Activated naive CD4-positive, alpha-beta T cell treated with anti-CD3 and anti-CD28 coated beads, Interleukin-2, amount 50 U/mL, for 72 hours (primary cell): ENCODE measurements around the gene VOPP1. TPM values are rescaled to one million over a fixed set of nuclear protein-coding genes. Genes with fewer than 3 reads are reported as not detected.

Experiments
- ATAC-seq, 2 donors: fragments of 150-1000 bp; cut with Tn5 transposase; 2 replicates each; pipeline ENCODE4 v1.10.0; 2021; ENCODE audit warnings: mild to moderate bottlenecking in 2 of 2, moderate library complexity in 2 of 2
- DNase-seq, 2 donors: peaks; one replicate each; pipeline ENCODE4 v3.0.0; 2021 to 2022; ENCODE audit warnings: low spot score in 2 of 2
- H3K27ac Mint-ChIP-seq, 2 donors: one replicate each; pipeline ENCODE4 v1.8.0; 2022; ENCODE audit warnings: mild to moderate bottlenecking in 2 of 2, mixed read lengths in 2 of 2
- H3K36me3 Mint-ChIP-seq, 2 donors: one replicate each; pipeline ENCODE4 v1.8.0; 2022; ENCODE audit warnings: mixed read lengths in 2 of 2
- H3K9me3 Mint-ChIP-seq, 2 donors: one replicate each; pipeline ENCODE4 v1.8.0; 2022; ENCODE audit warnings: mixed read lengths in 2 of 2
- total RNA-seq, 2 donors: library from RNA; stranded (reverse); gene quantifications; one replicate each; pipeline ENCODE4 v1.2.3, GENCODE V29; 2022

The VOPP1 gene
- total RNA-seq, 2 donors from 2014 or later = 52.0 to 124 TPM

DNA sequence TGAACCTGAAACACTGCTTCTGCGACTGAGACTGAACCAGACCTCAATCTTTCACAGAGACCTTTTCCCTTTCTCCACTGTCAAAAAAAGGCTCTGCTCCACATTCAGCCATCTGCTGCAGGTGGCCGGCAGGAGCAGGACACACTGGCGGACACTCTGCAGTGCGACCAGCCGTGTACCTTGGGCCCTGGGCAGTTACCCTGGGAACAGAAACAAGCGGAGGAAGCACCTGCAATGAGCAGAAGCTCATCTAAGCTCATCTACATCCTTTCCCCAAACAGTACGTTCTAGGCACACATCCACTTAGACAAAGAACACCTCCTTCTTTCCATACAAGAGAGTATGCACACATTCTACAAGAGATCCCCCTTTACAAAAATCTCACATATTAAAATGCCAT, 22.8 kb downstream of the VOPP1 start:
- H3K27ac Mint-ChIP-seq = peak overlapping the region in 1 of 2 donors; percentile 73
- DNase-seq = no peak
- peaks cover 4 to 22% of the 10 kb centered on the region in 2 donors for H3K36me3 Mint-ChIP-seq
- no peaks in the 10 kb centered on the region for H3K9me3 Mint-ChIP-seq
- ATAC-seq = no peak

GRCh38 chr7:55548295-55548731, 24.0 kb downstream of the VOPP1 start:
- no peak overlapping the region for H3K27ac Mint-ChIP-seq

GRCh38 chr7:55546814-55547213, 25.5 kb downstream of the VOPP1 start:
- Mint-ChIP-seq H3K36me3 (peaks cover 16 to 27% of the 10 kb centered on the region in 2 donors), H3K9me3 (peaks cover 0 to 8% of the 10 kb centered on the region in 2 donors), H3K27ac (no peak overlapping the region)
- DNase-seq = no peak
- peak; percentile 87 to 93 for ATAC-seq

More at GRCh38 chr7:55548295-55548731, 24.0 kb downstream of the VOPP1 start:
- Mint-ChIP-seq H3K36me3 (peaks cover 15 to 23% of the 10 kb centered on the region in 2 donors), H3K9me3 (peaks cover 0 to 8% of the 10 kb centered on the region in 2 donors)
- DNase-seq (no peak), ATAC-seq (no peak)

GRCh38 chr7:55545496-55545895, 26.8 kb downstream of the VOPP1 start:
- DNase-seq (no peak), ATAC-seq (peak in 1 of 2 donors; percentile 19)
- H3K27ac Mint-ChIP-seq = peak overlapping the region in 1 of 2 donors; percentile 44
- H3K9me3 Mint-ChIP-seq = peaks cover 0 to 8% of the 10 kb centered on the region in 2 donors
- peaks cover 16 to 29% of the 10 kb centered on the region in 2 donors for H3K36me3 Mint-ChIP-seq

- ATAC-seq (no peak), DNase-seq (no peak)
- H3K27ac Mint-ChIP-seq = no peak overlapping the region
- H3K36me3 Mint-ChIP-seq = peaks cover 16 to 51% of the 10 kb centered on the region in 2 donors
- H3K9me3 Mint-ChIP-seq = peaks cover 0 to 8% of the 10 kb centered on the region in 2 donors
Measured at GRCh38 chr7:55540226-55540858, 32.0 kb downstream of the VOPP1 start.

GRCh38 chr7:55539380-55539779, 32.9 kb downstream of the VOPP1 start:
- Mint-ChIP-seq H3K9me3 (peaks cover 0 to 8% of the 10 kb centered on the region in 2 donors), H3K36me3 (peaks cover 12 to 44% of the 10 kb centered on the region in 2 donors), H3K27ac (no peak overlapping the region)
- DNase-seq (no peak), ATAC-seq (no peak)

GRCh38 chr7:55538538-55538937, 33.8 kb downstream of the VOPP1 start:
- Mint-ChIP-seq H3K36me3 (peaks cover 4 to 35% of the 10 kb centered on the region in 2 donors), H3K9me3 (no peaks in the 10 kb centered on the region), H3K27ac (peak overlapping the region in 1 of 2 donors; percentile 24)
- ATAC-seq (no peak), DNase-seq (no peak)

- no peak for ATAC-seq
Measured at GRCh38 chr7:55537458-55537990, 34.8 kb downstream of the VOPP1 start.

GRCh38 chr7:55536619-55537457, 35.5 kb downstream of the VOPP1 start:
- no peaks in the 10 kb centered on the region for H3K9me3 Mint-ChIP-seq
- DNase-seq (no peak), ATAC-seq (no peak)
- H3K36me3 Mint-ChIP-seq = peaks cover 0 to 39% of the 10 kb centered on the region in 2 donors
- peak overlapping the region; percentile 30 to 95 for H3K27ac Mint-ChIP-seq

More at GRCh38 chr7:55537458-55537990, 34.8 kb downstream of the VOPP1 start:
- Mint-ChIP-seq H3K36me3 (peaks cover 0 to 34% of the 10 kb centered on the region in 2 donors), H3K27ac (peak overlapping the region in 1 of 2 donors; percentile 30), H3K9me3 (no peaks in the 10 kb centered on the region)
- no peak for DNase-seq

GRCh38 chr7:55535617-55536016, 36.7 kb downstream of the VOPP1 start:
- DNase-seq = no peak
- no peak for ATAC-seq
- Mint-ChIP-seq H3K27ac (peak overlapping the region; percentile 82 to 95), H3K36me3 (peaks cover 3 to 51% of the 10 kb centered on the region in 2 donors), H3K9me3 (no peaks in the 10 kb centered on the region)

DNA sequence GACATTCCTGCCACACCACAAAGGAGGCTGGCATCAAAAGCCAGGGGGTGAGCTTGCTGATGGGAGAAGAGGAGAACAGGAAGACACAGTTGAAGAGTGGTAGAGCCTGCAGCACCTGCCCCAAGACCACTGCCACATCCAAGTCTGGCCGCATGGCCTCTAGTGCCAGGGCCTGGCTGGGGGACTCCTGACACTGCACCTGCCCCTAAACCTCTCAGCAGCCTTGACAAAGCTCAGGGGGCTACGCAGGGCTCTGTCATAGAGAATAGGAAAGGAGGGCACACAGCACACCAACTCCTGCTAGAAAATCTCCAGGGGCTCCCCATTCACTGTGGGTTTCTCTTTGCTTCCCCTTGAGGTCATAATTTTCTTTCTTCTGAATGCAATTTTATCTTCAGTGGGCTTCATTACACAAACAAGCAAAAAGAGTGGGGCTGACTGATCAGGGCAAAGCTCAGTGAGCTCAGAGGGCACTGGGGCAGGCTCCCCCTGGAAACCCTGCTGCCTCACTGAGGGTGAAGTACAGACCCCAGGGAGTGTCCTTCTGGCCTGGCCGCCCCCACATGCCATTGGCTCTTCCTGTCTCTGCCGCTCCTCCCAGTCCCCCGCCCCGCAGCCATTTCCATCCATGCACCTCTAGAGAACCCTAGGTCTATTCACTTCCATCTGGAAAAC, 37.2 kb downstream of the VOPP1 start:
- no peak for DNase-seq
- ATAC-seq = no peak
- Mint-ChIP-seq H3K27ac (peak overlapping the region; percentile 95 to 100), H3K9me3 (no peaks in the 10 kb centered on the region), H3K36me3 (peaks cover 6 to 51% of the 10 kb centered on the region in 2 donors)

- Mint-ChIP-seq H3K9me3 (no peaks in the 10 kb centered on the region), H3K27ac (peak overlapping the region; percentile 95 to 100), H3K36me3 (peaks cover 6 to 56% of the 10 kb centered on the region in 2 donors)
- DNase-seq (peak; percentile 78 to 91), ATAC-seq (peak; percentile 74 to 76)
Measured at GRCh38 chr7:55534262-55534915, 37.9 kb downstream of the VOPP1 start.

DNA sequence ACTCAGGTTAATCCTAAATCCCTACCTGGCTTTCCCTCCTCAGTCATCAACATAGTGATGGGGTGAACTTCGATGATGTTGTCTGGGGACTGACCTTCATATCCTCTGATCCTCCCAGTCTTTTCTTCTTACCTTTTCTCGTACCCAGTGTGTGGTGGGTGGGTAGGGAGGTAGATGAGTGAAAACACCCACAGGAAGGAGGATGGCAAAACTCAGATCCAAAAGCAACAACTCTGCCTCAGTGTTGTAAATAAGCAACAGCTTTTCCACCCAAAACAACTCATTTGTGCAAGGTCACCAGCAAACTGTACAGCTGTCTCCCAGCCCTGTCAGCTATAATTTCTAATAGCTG, 38.6 kb downstream of the VOPP1 start:
- ATAC-seq = no peak
- Mint-ChIP-seq H3K36me3 (peaks cover 6 to 62% of the 10 kb centered on the region in 2 donors), H3K27ac (peak overlapping the region; percentile 95 to 100), H3K9me3 (no peaks in the 10 kb centered on the region)
- no peak for DNase-seq

DNA sequence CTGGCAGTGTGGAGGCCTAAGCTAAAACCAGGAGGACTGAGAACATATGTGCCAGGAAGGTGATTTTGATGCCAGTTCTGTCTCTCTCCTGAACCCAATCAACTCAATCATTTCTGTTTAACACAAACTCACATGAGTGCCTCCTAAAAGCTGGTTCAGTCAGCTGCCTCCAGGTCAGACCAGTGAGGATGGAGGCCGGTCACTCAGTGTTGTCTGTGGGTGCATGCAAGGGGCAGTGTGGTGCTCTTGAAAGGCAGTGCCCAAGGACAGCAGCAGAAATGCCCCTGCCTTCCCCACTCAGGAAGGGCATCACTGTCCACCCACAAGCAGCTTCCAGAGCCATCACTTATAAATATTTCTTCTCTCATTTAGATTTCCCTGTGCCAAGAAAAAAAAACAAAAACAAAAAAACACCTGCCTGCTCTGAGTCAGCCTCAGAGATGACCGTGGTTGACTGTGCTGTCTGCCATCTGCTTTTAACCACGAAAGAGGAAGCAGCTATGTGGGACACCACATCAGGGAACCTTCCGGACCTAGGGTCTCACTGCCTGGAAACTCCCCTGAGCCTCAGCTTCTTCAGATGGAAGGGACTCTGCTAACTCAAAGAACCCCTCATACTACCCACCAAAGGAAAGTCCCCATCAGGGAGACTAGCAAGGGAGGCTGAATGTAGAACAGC, 39.1 kb downstream of the VOPP1 start:
- Mint-ChIP-seq H3K9me3 (no peaks in the 10 kb centered on the region), H3K36me3 (peaks cover 6 to 57% of the 10 kb centered on the region in 2 donors), H3K27ac (peak overlapping the region; percentile 95 to 100)
- peak; percentile 79 to 90 for DNase-seq
- peak; percentile 69 to 73 for ATAC-seq

GRCh38 chr7:55532150-55532917, 40.0 kb downstream of the VOPP1 start:
- Mint-ChIP-seq H3K27ac (peak overlapping the region; percentile 95 to 100), H3K9me3 (no peaks in the 10 kb centered on the region), H3K36me3 (peaks cover 6 to 50% of the 10 kb centered on the region in 2 donors)
- ATAC-seq (peak; percentile 5 to 25), DNase-seq (peak in 1 of 2 donors; percentile 40)
